ENCODE measurements around the gene SLC1A2. TPM values are rescaled to one million over a fixed set of nuclear protein-coding genes. Genes with fewer than 3 reads are reported as not detected.

The SLC1A2 gene
- total and polyA plus RNA-seq, 2 experiments from 2014 or later, result 0.70 to 2.8 TPM

DNA sequence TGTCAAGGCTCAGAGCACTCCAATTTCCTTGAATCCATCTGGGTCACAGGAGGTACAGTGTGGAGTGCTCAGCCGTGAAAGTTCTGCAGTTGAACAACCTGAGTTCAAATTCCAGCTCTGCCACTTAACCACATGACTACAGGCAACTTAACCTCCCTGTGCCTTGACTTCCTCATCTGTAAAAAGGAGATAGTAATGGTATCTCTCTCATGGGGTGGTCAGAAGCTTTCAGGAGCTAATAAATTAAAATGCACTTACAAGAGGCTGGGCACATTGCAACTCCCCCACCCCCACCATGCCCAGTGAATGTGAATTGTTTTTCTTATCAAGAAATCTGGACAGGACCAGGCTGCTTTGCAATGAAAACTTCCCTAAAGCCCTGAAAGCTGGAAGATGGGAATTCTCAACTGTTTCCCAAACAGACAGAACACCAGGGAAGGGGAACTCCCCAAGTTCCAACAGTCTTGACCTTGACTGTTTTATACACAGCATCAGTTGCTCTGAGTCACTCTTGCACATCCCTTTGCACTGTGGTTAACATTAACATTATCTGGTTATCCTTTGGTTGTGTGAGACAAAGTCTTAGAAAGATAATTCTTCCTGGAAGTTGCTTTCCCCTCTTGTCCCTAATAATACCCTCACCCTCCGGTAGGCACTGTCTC, 137.0 kb downstream of the SLC1A2 start:
- no peak for ATAC-seq
- Mint-ChIP-seq H3K27me3 (ENCODE audit: insufficient read depth, low read depth, poor library complexity) (no peaks in the 10 kb centered on the region), H3K36me3 (ENCODE audit: low read depth) (no peaks in the 10 kb centered on the region), H3K27ac (no peak overlapping the region), H3K9me3 (no peaks in the 10 kb centered on the region), H3K4me3 (no peak overlapping the region), H3K4me1 (no peaks in the 10 kb centered on the region)
- Histone ChIP-seq H3K4me2 (no peak overlapping the region), H3K36me3 (ENCODE audit: insufficient read depth) (no peaks in the 10 kb centered on the region), H3K4me1 (ENCODE audit: insufficient read depth) (no peaks in the 10 kb centered on the region), H2AFZ (no peak overlapping the region), H3K9me2 (ENCODE audit: insufficient read depth) (peaks cover 10% of the 10 kb centered on the region; the same call in 1 of the 2 replicates), H3K79me2 (replicated peaks; ENCODE audit: insufficient read depth) (no peaks in the 10 kb centered on the region), H3K27ac (ENCODE audit: low read depth) (no peak overlapping the region), H4K20me1 (replicated peaks; ENCODE audit: insufficient read depth) (no peaks in the 10 kb centered on the region), H3F3A (replicated peaks; ENCODE audit: low read depth) (no peaks in the 10 kb centered on the region), H3K27me3 (ENCODE audit: insufficient read depth) (no peaks in the 10 kb centered on the region), H3K4me3 (no peak overlapping the region)
- no peak for TF ChIP-seq STAT1 (IDR thresholded peaks at IDR 0.05; ENCODE audit: unreplicated experiment)
- no peak for TF ChIP-seq ZNF331 (CRISPR knock-in tag; IDR thresholded peaks at IDR 0.05; ENCODE audit: low read depth)
- TF ChIP-seq, protein P1, sequence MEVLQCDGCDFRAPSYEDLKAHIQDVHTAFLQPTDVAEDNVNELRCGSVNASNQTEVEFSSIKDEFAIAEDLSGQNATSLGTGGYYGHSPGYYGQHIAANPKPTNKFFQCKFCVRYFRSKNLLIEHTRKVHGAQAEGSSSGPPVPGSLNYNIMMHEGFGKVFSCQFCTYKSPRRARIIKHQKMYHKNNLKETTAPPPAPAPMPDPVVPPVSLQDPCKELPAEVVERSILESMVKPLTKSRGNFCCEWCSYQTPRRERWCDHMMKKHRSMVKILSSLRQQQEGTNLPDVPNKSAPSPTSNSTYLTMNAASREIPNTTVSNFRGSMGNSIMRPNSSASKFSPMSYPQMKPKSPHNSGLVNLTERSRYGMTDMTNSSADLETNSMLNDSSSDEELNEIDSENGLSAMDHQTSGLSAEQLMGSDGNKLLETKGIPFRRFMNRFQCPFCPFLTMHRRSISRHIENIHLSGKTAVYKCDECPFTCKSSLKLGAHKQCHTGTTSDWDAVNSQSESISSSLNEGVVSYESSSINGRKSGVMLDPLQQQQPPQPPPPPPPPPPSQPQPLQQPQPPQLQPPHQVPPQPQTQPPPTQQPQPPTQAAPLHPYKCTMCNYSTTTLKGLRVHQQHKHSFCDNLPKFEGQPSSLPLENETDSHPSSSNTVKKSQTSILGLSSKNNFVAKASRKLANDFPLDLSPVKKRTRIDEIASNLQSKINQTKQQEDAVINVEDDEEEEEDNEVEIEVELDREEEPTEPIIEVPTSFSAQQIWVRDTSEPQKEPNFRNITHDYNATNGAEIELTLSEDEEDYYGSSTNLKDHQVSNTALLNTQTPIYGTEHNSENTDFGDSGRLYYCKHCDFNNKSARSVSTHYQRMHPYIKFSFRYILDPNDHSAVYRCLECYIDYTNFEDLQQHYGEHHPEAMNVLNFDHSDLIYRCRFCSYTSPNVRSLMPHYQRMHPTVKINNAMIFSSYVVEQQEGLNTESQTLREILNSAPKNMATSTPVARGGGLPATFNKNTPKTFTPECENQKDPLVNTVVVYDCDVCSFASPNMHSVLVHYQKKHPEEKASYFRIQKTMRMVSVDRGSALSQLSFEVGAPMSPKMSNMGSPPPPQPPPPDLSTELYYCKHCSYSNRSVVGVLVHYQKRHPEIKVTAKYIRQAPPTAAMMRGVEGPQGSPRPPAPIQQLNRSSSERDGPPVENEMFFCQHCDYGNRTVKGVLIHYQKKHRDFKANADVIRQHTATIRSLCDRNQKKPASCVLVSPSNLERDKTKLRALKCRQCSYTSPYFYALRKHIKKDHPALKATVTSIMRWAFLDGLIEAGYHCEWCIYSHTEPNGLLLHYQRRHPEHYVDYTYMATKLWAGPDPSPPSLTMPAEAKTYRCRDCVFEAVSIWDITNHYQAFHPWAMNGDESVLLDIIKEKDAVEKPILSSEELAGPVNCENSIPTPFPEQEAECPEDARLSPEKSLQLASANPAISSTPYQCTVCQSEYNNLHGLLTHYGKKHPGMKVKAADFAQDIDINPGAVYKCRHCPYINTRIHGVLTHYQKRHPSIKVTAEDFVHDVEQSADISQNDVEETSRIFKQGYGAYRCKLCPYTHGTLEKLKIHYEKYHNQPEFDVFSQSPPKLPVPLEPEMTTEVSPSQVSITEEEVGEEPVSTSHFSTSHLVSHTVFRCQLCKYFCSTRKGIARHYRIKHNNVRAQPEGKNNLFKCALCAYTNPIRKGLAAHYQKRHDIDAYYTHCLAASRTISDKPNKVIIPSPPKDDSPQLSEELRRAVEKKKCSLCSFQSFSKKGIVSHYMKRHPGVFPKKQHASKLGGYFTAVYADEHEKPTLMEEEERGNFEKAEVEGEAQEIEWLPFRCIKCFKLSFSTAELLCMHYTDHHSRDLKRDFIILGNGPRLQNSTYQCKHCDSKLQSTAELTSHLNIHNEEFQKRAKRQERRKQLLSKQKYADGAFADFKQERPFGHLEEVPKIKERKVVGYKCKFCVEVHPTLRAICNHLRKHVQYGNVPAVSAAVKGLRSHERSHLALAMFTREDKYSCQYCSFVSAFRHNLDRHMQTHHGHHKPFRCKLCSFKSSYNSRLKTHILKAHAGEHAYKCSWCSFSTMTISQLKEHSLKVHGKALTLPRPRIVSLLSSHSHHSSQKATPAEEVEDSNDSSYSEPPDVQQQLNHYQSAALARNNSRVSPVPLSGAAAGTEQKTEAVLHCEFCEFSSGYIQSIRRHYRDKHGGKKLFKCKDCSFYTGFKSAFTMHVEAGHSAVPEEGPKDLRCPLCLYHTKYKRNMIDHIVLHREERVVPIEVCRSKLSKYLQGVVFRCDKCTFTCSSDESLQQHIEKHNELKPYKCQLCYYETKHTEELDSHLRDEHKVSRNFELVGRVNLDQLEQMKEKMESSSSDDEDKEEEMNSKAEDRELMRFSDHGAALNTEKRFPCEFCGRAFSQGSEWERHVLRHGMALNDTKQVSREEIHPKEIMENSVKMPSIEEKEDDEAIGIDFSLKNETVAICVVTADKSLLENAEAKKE (CRISPR knock-in tag; IDR thresholded peaks at IDR 0.05), result no peak
- TF ChIP-seq, protein P2, sequence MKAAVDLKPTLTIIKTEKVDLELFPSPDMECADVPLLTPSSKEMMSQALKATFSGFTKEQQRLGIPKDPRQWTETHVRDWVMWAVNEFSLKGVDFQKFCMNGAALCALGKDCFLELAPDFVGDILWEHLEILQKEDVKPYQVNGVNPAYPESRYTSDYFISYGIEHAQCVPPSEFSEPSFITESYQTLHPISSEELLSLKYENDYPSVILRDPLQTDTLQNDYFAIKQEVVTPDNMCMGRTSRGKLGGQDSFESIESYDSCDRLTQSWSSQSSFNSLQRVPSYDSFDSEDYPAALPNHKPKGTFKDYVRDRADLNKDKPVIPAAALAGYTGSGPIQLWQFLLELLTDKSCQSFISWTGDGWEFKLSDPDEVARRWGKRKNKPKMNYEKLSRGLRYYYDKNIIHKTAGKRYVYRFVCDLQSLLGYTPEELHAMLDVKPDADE (IDR thresholded peaks at IDR 0.05), result no peak
- TF ChIP-seq EZH2phosphoT487 (IDR thresholded peaks at IDR 0.05; ENCODE audit: unreplicated experiment), result no peak
- TF ChIP-seq, protein P3, sequence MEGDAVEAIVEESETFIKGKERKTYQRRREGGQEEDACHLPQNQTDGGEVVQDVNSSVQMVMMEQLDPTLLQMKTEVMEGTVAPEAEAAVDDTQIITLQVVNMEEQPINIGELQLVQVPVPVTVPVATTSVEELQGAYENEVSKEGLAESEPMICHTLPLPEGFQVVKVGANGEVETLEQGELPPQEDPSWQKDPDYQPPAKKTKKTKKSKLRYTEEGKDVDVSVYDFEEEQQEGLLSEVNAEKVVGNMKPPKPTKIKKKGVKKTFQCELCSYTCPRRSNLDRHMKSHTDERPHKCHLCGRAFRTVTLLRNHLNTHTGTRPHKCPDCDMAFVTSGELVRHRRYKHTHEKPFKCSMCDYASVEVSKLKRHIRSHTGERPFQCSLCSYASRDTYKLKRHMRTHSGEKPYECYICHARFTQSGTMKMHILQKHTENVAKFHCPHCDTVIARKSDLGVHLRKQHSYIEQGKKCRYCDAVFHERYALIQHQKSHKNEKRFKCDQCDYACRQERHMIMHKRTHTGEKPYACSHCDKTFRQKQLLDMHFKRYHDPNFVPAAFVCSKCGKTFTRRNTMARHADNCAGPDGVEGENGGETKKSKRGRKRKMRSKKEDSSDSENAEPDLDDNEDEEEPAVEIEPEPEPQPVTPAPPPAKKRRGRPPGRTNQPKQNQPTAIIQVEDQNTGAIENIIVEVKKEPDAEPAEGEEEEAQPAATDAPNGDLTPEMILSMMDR (conservative IDR thresholded peaks at IDR 0.05; ENCODE audit: low read depth in 2 of 2), result no peak
- TF ChIP-seq POLR2AphosphoS5 (IDR thresholded peaks at IDR 0.05; ENCODE audit: low read depth), result no peak
- TF ChIP-seq, protein P4, sequence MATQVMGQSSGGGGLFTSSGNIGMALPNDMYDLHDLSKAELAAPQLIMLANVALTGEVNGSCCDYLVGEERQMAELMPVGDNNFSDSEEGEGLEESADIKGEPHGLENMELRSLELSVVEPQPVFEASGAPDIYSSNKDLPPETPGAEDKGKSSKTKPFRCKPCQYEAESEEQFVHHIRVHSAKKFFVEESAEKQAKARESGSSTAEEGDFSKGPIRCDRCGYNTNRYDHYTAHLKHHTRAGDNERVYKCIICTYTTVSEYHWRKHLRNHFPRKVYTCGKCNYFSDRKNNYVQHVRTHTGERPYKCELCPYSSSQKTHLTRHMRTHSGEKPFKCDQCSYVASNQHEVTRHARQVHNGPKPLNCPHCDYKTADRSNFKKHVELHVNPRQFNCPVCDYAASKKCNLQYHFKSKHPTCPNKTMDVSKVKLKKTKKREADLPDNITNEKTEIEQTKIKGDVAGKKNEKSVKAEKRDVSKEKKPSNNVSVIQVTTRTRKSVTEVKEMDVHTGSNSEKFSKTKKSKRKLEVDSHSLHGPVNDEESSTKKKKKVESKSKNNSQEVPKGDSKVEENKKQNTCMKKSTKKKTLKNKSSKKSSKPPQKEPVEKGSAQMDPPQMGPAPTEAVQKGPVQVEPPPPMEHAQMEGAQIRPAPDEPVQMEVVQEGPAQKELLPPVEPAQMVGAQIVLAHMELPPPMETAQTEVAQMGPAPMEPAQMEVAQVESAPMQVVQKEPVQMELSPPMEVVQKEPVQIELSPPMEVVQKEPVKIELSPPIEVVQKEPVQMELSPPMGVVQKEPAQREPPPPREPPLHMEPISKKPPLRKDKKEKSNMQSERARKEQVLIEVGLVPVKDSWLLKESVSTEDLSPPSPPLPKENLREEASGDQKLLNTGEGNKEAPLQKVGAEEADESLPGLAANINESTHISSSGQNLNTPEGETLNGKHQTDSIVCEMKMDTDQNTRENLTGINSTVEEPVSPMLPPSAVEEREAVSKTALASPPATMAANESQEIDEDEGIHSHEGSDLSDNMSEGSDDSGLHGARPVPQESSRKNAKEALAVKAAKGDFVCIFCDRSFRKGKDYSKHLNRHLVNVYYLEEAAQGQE (IDR thresholded peaks at IDR 0.05; ENCODE audit: unreplicated experiment), result no peak
- no peak for TF ChIP-seq NANOG (IDR thresholded peaks at IDR 0.05; ENCODE audit: borderline replicate concordance)
- no peak for TF ChIP-seq JUNB (IDR thresholded peaks at IDR 0.05; ENCODE audit: unreplicated experiment)
- TF ChIP-seq ZNF114 (CRISPR knock-in tag; IDR thresholded peaks at IDR 0.05), result no peak
- TF ChIP-seq EZH2 (IDR thresholded peaks at IDR 0.05; ENCODE audit: low read depth, unreplicated experiment), result no peak
- no peak for TF ChIP-seq CREB1 (CRISPR knock-in tag; IDR thresholded peaks at IDR 0.05; ENCODE audit: low read depth)
- DNase-seq (ENCODE audit: low spot score), result no peak

Data from GM23338 (cell line).